Measurements from ENCODE around the gene FAM185A.

Gene FAM185A

GRCh38 chr7:102829075-102829474 is 80.3 kb downstream of the FAM185A start:
- DNase-seq (ENCODE audit: extremely low spot score), result no peak
- ChIA-PET CTCF (no interaction called here), POLR2A (no interaction called here)
- TF ChIP-seq PKNOX1 (IDR thresholded peaks at IDR 0.05), result no peak
- no peak for TF ChIP-seq FOXK2 (IDR thresholded peaks at IDR 0.05)
- no peak for TF ChIP-seq ARNT (IDR thresholded peaks at IDR 0.05)
- TF ChIP-seq HDGF (IDR thresholded peaks at IDR 0.05; ENCODE audit: borderline replicate concordance), result no peak
- TF ChIP-seq LEF1 (IDR thresholded peaks at IDR 0.05; ENCODE audit: borderline replicate concordance), result no peak
- no peak for TF ChIP-seq SP1 (IDR thresholded peaks at IDR 0.05)
- no peak for TF ChIP-seq L3MBTL2 (conservative IDR thresholded peaks at IDR 0.05)
- no peak for TF ChIP-seq NFRKB (IDR thresholded peaks at IDR 0.05)
- TF ChIP-seq FOXA1 (IDR thresholded peaks at IDR 0.05), result no peak
- TF ChIP-seq ZNF384 (IDR thresholded peaks at IDR 0.05), result no peak

- CTCF ChIA-PET, result interaction anchor here (0.6 kb wide), 1 partner anchor 318 kb away, joined by 3 read pairs; no protein-coding TSS in a partner anchor
- no peak for DNase-seq (ENCODE audit: extremely low spot score)
These were observed 81.4 kb downstream of the FAM185A start for GRCh38 chr7:102830197-102830596.

GRCh38 chr7:102832674-102833073 is 83.9 kb downstream of the FAM185A start:
- ChIA-PET POLR2A (no interaction called here), CTCF (no interaction called here)
- TF ChIP-seq SP1 (IDR thresholded peaks at IDR 0.05) (no peak), ELF4 (IDR thresholded peaks at IDR 0.05) (no peak), HDGF (IDR thresholded peaks at IDR 0.05; ENCODE audit: borderline replicate concordance) (no peak), CTBP1 (IDR thresholded peaks at IDR 0.05; ENCODE audit: borderline replicate concordance) (no peak), LEF1 (IDR thresholded peaks at IDR 0.05; ENCODE audit: borderline replicate concordance) (no peak), L3MBTL2 (conservative IDR thresholded peaks at IDR 0.05) (no peak), ARNT (IDR thresholded peaks at IDR 0.05) (no peak), BHLHE40 (IDR thresholded peaks at IDR 0.05; ENCODE audit: borderline replicate concordance) (no peak), NFRKB (IDR thresholded peaks at IDR 0.05) (no peak), ZNF384 (IDR thresholded peaks at IDR 0.05) (no peak), TARDBP (IDR thresholded peaks at IDR 0.05) (no peak)
- no peak for DNase-seq (ENCODE audit: extremely low spot score)

More at GRCh38 chr7:102830197-102830596, 81.4 kb downstream of the FAM185A start:
- no peak for TF ChIP-seq ELF4 (IDR thresholded peaks at IDR 0.05)
- no peak for TF ChIP-seq L3MBTL2 (conservative IDR thresholded peaks at IDR 0.05)
- TF ChIP-seq FOXM1 (IDR thresholded peaks at IDR 0.05; ENCODE audit: borderline replicate concordance), result no peak
- no peak for TF ChIP-seq ZNF384 (IDR thresholded peaks at IDR 0.05)
- TF ChIP-seq NFRKB (IDR thresholded peaks at IDR 0.05), result no peak
- no peak for TF ChIP-seq FOXA1 (IDR thresholded peaks at IDR 0.05)
- TF ChIP-seq TARDBP (IDR thresholded peaks at IDR 0.05), result no peak
- no peak for TF ChIP-seq BHLHE40 (IDR thresholded peaks at IDR 0.05; ENCODE audit: borderline replicate concordance)
- no peak for TF ChIP-seq ARNT (IDR thresholded peaks at IDR 0.05)
- TF ChIP-seq SP1 (IDR thresholded peaks at IDR 0.05), result no peak
- no peak for TF ChIP-seq HDGF (IDR thresholded peaks at IDR 0.05; ENCODE audit: borderline replicate concordance)
- no peak for TF ChIP-seq CTBP1 (IDR thresholded peaks at IDR 0.05; ENCODE audit: borderline replicate concordance)
- no peak for TF ChIP-seq LEF1 (IDR thresholded peaks at IDR 0.05; ENCODE audit: borderline replicate concordance)
- no peak for TF ChIP-seq SUZ12 (IDR thresholded peaks at IDR 0.05)
- TF ChIP-seq PKNOX1 (IDR thresholded peaks at IDR 0.05), result no peak
- POLR2A ChIA-PET, result no interaction called here

GRCh38 chr7:102833343-102833742 is 84.5 kb downstream of the FAM185A start:
- TF ChIP-seq FOXA1 (IDR thresholded peaks at IDR 0.05) (no peak), CTBP1 (IDR thresholded peaks at IDR 0.05; ENCODE audit: borderline replicate concordance) (no peak), HDGF (IDR thresholded peaks at IDR 0.05; ENCODE audit: borderline replicate concordance) (no peak), LEF1 (IDR thresholded peaks at IDR 0.05; ENCODE audit: borderline replicate concordance) (no peak), FOXM1 (IDR thresholded peaks at IDR 0.05; ENCODE audit: borderline replicate concordance) (no peak), FOXK2 (IDR thresholded peaks at IDR 0.05) (no peak), BHLHE40 (IDR thresholded peaks at IDR 0.05; ENCODE audit: borderline replicate concordance) (no peak), ARNT (IDR thresholded peaks at IDR 0.05) (no peak), L3MBTL2 (conservative IDR thresholded peaks at IDR 0.05) (no peak), SP1 (IDR thresholded peaks at IDR 0.05) (no peak), PKNOX1 (IDR thresholded peaks at IDR 0.05) (no peak), SUZ12 (IDR thresholded peaks at IDR 0.05) (no peak), ELF4 (IDR thresholded peaks at IDR 0.05) (no peak), ZNF384 (IDR thresholded peaks at IDR 0.05) (no peak), TARDBP (IDR thresholded peaks at IDR 0.05) (no peak), NFRKB (IDR thresholded peaks at IDR 0.05) (no peak)
- CTCF ChIA-PET, result no interaction called here
- POLR2A ChIA-PET, result no interaction called here
- no peak for DNase-seq (ENCODE audit: extremely low spot score)

- TF ChIP-seq ARNT (IDR thresholded peaks at IDR 0.05) (no peak), ELF4 (IDR thresholded peaks at IDR 0.05) (no peak), BHLHE40 (IDR thresholded peaks at IDR 0.05; ENCODE audit: borderline replicate concordance) (no peak), CTBP1 (IDR thresholded peaks at IDR 0.05; ENCODE audit: borderline replicate concordance) (no peak), FOXK2 (IDR thresholded peaks at IDR 0.05) (no peak), L3MBTL2 (conservative IDR thresholded peaks at IDR 0.05) (no peak), ZNF384 (IDR thresholded peaks at IDR 0.05) (no peak), FOXA1 (IDR thresholded peaks at IDR 0.05) (no peak), HDGF (IDR thresholded peaks at IDR 0.05; ENCODE audit: borderline replicate concordance) (no peak), SP1 (IDR thresholded peaks at IDR 0.05) (no peak), LEF1 (IDR thresholded peaks at IDR 0.05; ENCODE audit: borderline replicate concordance) (no peak), PKNOX1 (IDR thresholded peaks at IDR 0.05) (no peak), NFRKB (IDR thresholded peaks at IDR 0.05) (no peak), FOXM1 (IDR thresholded peaks at IDR 0.05; ENCODE audit: borderline replicate concordance) (no peak), SUZ12 (IDR thresholded peaks at IDR 0.05) (no peak)
- no peak for DNase-seq (ENCODE audit: extremely low spot score)
- ChIA-PET POLR2A (no interaction called here), CTCF (no interaction called here)
These were observed 85.7 kb downstream of the FAM185A start for GRCh38 chr7:102834466-102834865.

Measured in HEK293T (cell line).